Thoracic aorta (tissue), 2 donors: ENCODE results near the gene C1QL4. TPM values are rescaled to one million over a fixed set of nuclear protein-coding genes. Genes with fewer than 3 reads are reported as not detected.

ENCODE experiments used
- ATAC-seq: fragments of 150-250 bp; one replicate; pipeline ENCODE4 v1.8.0; 2017; ENCODE audit warnings: low read depth; ENCODE audit not compliant: insufficient number of reproducible peaks, low FRiP score
- DNase-seq: peaks from one replicate; pipeline ENCODE4 v3.0.0-alpha.2; 2020; ENCODE audit warnings: low spot score
- H3K27ac ChIP-seq, 2 donors: fragments of 200-600 bp; sonication (generic); 1 replicate in 1 of 2; 2 replicates in 1 of 2; pipeline ENCODE4 v1.5.1; 2016; ENCODE audit warnings: mild to moderate bottlenecking in 2 of 2, moderate library complexity in 2 of 2
- H3K27me3 ChIP-seq: fragments of 200-600 bp; sonication (generic); replicated peaks from 2 replicates; pipeline ENCODE4 v1.6.0; 2016; ENCODE audit warnings: mild to moderate bottlenecking; ENCODE audit not compliant: insufficient read depth
- H3K36me3 ChIP-seq: fragments of 200-600 bp; sonication (generic); one replicate; pipeline ENCODE4 v1.5.1; 2016
- H3K4me1 ChIP-seq, 2 donors: fragments of 200-600 bp; sonication (generic); 1 replicate in 1 of 2; 2 replicates in 1 of 2; pipeline versions ENCODE4 v1.5.1 to v1.6.0; 2016; ENCODE audit warnings: low read depth in 2 of 2, mild to moderate bottlenecking in 1 of 2; ENCODE audit not compliant: control insufficient read depth in 1 of 2
- H3K4me3 ChIP-seq: fragments of 200-600 bp; sonication (generic); 2 replicates; pipeline ENCODE4 v1.5.1; 2016; ENCODE audit warnings: mild to moderate bottlenecking
- H3K9me3 ChIP-seq: fragments of 200-600 bp; sonication (generic); 2 replicates; pipeline ENCODE4 v1.5.1; 2016
- total RNA-seq, 2 donors: library from RNA; depleted of rRNA; stranded (reverse); fragments of >200 nt; gene quantifications; one replicate each; pipeline versions ENCODE4 v1.1.0 to v1.2.3, GENCODE V29; 2016
- TF ChIP-seq, protein P1 (sequence below): fragments of 200-600 bp; sonication (generic); IDR thresholded peaks from one replicate; pipeline ENCODE4 v1.5.1; 2019; ENCODE audit warnings: antibody characterized with exemption

C1QL4 gene
- total RNA-seq, 2 donors from 2014 or later: not detected

GRCh38 chr12:49294804-49295081 is 42.2 kb downstream of the C1QL4 start:
- Histone ChIP-seq H3K27ac (no peak overlapping the region), H3K9me3 (no peaks in the 10 kb centered on the region), H3K4me1 (peaks cover 17 to 42% of the 10 kb centered on the region in 2 donors), H3K4me3 (no peak overlapping the region), H3K27me3 (peaks cover 12% of the 10 kb centered on the region), H3K36me3 (no peaks in the 10 kb centered on the region)
- ATAC-seq: no peak
- DNase-seq: no peak
- TF ChIP-seq, protein P1, sequence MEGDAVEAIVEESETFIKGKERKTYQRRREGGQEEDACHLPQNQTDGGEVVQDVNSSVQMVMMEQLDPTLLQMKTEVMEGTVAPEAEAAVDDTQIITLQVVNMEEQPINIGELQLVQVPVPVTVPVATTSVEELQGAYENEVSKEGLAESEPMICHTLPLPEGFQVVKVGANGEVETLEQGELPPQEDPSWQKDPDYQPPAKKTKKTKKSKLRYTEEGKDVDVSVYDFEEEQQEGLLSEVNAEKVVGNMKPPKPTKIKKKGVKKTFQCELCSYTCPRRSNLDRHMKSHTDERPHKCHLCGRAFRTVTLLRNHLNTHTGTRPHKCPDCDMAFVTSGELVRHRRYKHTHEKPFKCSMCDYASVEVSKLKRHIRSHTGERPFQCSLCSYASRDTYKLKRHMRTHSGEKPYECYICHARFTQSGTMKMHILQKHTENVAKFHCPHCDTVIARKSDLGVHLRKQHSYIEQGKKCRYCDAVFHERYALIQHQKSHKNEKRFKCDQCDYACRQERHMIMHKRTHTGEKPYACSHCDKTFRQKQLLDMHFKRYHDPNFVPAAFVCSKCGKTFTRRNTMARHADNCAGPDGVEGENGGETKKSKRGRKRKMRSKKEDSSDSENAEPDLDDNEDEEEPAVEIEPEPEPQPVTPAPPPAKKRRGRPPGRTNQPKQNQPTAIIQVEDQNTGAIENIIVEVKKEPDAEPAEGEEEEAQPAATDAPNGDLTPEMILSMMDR: no peak

- Histone ChIP-seq H3K9me3 (no peaks in the 10 kb centered on the region), H3K4me1 (peaks cover 17 to 42% of the 10 kb centered on the region in 2 donors), H3K27me3 (peaks cover 12% of the 10 kb centered on the region), H3K4me3 (no peak overlapping the region), H3K27ac (no peak overlapping the region), H3K36me3 (no peaks in the 10 kb centered on the region)
- ATAC-seq (no peak), DNase-seq (no peak)
- TF ChIP-seq, protein P1: no peak
Observed at GRCh38 chr12:49294086-49294803, 42.7 kb downstream of the C1QL4 start.

DNA sequence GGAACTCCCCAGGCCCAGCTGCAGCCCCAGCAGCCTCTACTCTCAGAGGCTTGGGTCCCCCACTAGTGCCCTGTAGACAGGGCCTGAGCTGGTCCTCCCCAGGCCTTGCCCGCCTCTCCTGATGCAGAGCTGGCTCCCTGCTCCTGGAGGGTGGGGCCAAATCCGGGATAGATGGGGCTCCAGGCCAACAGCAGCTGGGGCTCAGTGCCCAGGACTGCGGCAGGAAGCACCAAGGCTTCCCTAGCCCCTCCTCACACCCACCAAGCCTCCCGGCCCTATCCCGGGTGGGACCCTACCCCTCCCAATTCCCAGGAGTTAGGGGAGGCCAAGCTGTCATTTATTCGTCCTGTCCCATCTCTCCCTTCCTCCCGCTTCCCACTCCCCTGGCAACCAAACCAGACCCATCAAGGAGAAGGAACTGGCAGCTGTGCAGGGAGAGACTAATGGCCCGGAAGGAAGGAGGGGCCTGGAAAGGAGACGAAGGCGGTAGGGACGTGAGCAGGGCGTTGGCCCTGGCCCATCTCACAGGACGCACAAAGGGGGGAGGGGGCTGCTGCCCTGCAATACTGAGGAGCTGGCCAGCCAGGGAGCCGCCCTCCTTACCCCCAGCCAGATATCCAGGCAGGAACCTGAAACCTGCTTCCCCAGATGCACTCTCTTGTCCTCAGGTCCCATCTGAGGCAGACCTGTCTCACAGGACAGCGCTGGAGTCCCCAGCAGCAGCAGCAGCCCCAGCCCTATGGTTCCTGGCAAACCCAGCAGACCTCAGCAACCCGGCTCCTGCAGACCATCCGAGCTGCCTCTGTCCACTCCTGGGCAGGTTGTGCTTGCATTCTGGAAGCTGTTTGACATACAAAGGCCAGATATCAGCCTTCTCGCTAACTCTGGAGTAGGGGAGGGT is 43.7 kb downstream of the C1QL4 start:
- TF ChIP-seq, protein P1: no peak
- Histone ChIP-seq H3K9me3 (no peaks in the 10 kb centered on the region), H3K27ac (peak overlapping the region; percentile 21 to 36), H3K27me3 (peaks cover 12% of the 10 kb centered on the region), H3K36me3 (no peaks in the 10 kb centered on the region), H3K4me1 (peaks cover 17 to 42% of the 10 kb centered on the region in 2 donors), H3K4me3 (peak overlapping the region; percentile 64)
- no peak for ATAC-seq
- DNase-seq: no peak

DNA sequence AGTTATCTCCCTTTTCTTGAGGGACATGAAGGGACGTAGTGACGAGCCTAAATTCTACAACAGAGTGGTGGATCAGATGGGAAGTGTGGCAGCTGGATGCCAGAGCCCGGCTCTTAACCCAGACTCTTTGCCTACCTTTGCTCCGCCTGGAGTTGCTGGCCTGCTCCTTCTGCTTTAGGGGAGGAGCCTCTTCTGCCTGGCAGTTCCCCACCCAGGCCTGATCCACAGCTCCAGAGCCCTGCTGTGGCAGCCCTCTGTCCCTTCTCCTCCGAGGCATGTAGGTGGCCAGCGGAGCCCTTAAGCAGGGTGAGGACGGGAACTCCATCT is 44.3 kb downstream of the C1QL4 start:
- DNase-seq (no peak), ATAC-seq (no peak)
- no peaks in the 10 kb centered on the region for H3K36me3 ChIP-seq
- H3K9me3 ChIP-seq: no peaks in the 10 kb centered on the region
- H3K4me3 ChIP-seq: peak overlapping the region; percentile 64
- TF ChIP-seq, protein P1: no peak
- peaks cover 9% of the 10 kb centered on the region for H3K27me3 ChIP-seq
- peaks cover 17 to 42% of the 10 kb centered on the region in 2 donors for H3K4me1 ChIP-seq
- H3K27ac ChIP-seq: peak overlapping the region; percentile 21 to 36

DNA sequence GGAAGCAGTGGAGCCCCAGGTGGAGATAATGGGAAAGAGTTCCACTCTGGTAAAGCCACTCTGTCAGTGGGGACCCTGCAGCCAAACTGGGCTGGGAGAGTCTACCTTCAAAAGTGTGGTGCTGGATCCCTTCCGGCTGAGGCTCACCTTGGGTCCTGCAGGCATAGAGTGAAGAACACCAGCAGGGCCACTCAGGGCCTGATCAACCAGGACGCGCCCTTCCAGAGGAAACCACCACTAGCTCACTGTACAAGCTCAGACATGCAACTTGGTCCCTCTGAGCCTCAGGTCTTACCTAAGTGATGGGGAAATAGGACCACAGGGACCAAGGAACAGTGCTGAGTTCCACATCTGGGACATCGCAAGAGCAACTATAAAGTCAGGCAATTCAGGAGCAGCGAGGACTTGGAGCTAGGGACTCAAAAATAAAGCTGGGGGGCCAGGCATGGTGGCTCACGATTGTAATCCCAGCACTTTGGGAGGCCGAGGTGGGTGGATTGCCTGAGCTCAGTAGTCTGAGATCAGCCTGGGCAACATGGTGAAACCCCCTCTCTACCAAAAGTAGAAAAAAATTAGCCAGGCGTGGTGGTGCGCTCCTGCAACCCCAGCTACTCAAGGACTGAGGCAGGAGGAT is 47.9 kb downstream of the C1QL4 start:
- H3K9me3 ChIP-seq: no peaks in the 10 kb centered on the region
- DNase-seq (no peak), ATAC-seq (no peak)
- no peak overlapping the region for H3K4me3 ChIP-seq
- no peaks in the 10 kb centered on the region for H3K36me3 ChIP-seq
- H3K4me1 ChIP-seq: peaks cover 10 to 19% of the 10 kb centered on the region in 2 donors
- no peak overlapping the region for H3K27ac ChIP-seq
- no peaks in the 10 kb centered on the region for H3K27me3 ChIP-seq
- TF ChIP-seq, protein P1: no peak
